Colonic mucosa (tissue), 4 donors: ENCODE results near the gene CABLES2. TPM values are rescaled to one million over a fixed set of nuclear protein-coding genes. Genes with fewer than 3 reads are reported as not detected.

ENCODE experiments used
- DNase-seq: peaks from one replicate; pipeline ENCODE4 v3.0.0-alpha.2; 2020
- H3K27ac ChIP-seq: fragments of 200-600 bp; one replicate; pipeline ENCODE4 v1.8.0; 2021
- H3K27me3 ChIP-seq: fragments of 200-600 bp; one replicate; pipeline ENCODE4 v1.8.0; 2021
- H3K36me3 ChIP-seq: fragments of 200-600 bp; one replicate; pipeline ENCODE4 v1.8.0; 2021
- H3K4me1 ChIP-seq: fragments of 200-600 bp; one replicate; pipeline ENCODE4 v1.8.0; 2021; ENCODE audit warnings: mild to moderate bottlenecking
- H3K4me3 ChIP-seq: fragments of 200-600 bp; one replicate; pipeline ENCODE4 v1.8.0; 2021
- H3K9ac ChIP-seq, 2 donors: one replicate each; pipeline ENCODE4 v1.7.0; 2013; ENCODE audit warnings: control low read depth in 2 of 2, low read depth in 2 of 2, low read length in 2 of 2
- H3K9me3 ChIP-seq: fragments of 200-600 bp; one replicate; pipeline ENCODE4 v1.8.0; 2021
- CTCF ChIP-seq: fragments of 200-600 bp; IDR thresholded peaks from one replicate; pipeline ENCODE4 v1.8.0; 2022; ENCODE audit warnings: antibody characterized with exemption, mild to moderate bottlenecking
- intact Hi-C: fragments of 100-400 bp; cut with DNase I; formaldehyde crosslinking; loops from one replicate; pipeline ENCODE4 v1.14.1; 2022
- total RNA-seq, 2 donors: library from RNA; stranded (reverse); fragmentation: NEBNext Ultra II Directional in 1 of 2; extraction: Animal tissue kit (Norgen Biotek cat#: 25700) in 1 of 2; gene quantifications; one replicate each; pipeline ENCODE4 v1.2.1, GENCODE V29; 2021
- donor health status: healthy.
- donor health status: DM: no; HTN: no; CAD: no.
- donor health status: DM: no; HTN: no; CAD: no.

Gene CABLES2
- total RNA-seq, 2 donors from 2014 or later: 7.8 to 10.5 TPM

GRCh38 chr20:62367633-62368391 lies 39.3 kb downstream of the CABLES2 start:
- TF ChIP-seq CTCF: no peak
- peaks cover 28% of the 10 kb centered on the region for H3K27me3 ChIP-seq
- peak overlapping the region; percentile 61 for H3K4me3 ChIP-seq
- no peaks in the 10 kb centered on the region for H3K36me3 ChIP-seq
- DNase-seq: no peak
- peaks cover 19% of the 10 kb centered on the region for H3K4me1 ChIP-seq
- peak overlapping the region; percentile 46 for H3K27ac ChIP-seq
- peak overlapping the region; percentile 46 to 60 for H3K9ac ChIP-seq
- H3K9me3 ChIP-seq: no peaks in the 10 kb centered on the region
- intact Hi-C loops: no loop called here

GRCh38 chr20:62367136-62367632 lies 39.9 kb downstream of the CABLES2 start, which contains the start of gene LAMA5:
LAMA5 (minus strand) TSS chr20:62367312; CDS start chr20:62367245, 67 bp downstream.
- Histone ChIP-seq H3K27me3 (peaks cover 28% of the 10 kb centered on the region), H3K4me3 (peak within 1 kb of the TSS; percentile 61), H3K27ac (peak within 1 kb of the TSS; percentile 46), H3K36me3 (no peaks in the 10 kb centered on the region), H3K9ac (peak within 1 kb of the TSS; percentile 68 to 79), H3K4me1 (peaks cover 19% of the 10 kb centered on the region), H3K9me3 (no peaks in the 10 kb centered on the region)
- intact Hi-C loops: no loop called here
- DNase-seq: no peak
- TF ChIP-seq CTCF: no peak

GRCh38 chr20:62366370-62367135 lies 40.5 kb downstream of the CABLES2 start:
- no peaks in the 10 kb centered on the region for H3K36me3 ChIP-seq
- no peaks in the 10 kb centered on the region for H3K9me3 ChIP-seq
- no peak for DNase-seq
- peaks cover 28% of the 10 kb centered on the region for H3K27me3 ChIP-seq
- H3K4me3 ChIP-seq: peak overlapping the region; percentile 61
- peaks cover 19% of the 10 kb centered on the region for H3K4me1 ChIP-seq
- TF ChIP-seq CTCF: no peak
- H3K27ac ChIP-seq: peak overlapping the region; percentile 44
- intact Hi-C loops: no loop called here
- peak overlapping the region; percentile 68 to 79 for H3K9ac ChIP-seq

- peak overlapping the region; percentile 44 for H3K27ac ChIP-seq
- intact Hi-C loops: no loop called here
- H3K27me3 ChIP-seq: peaks cover 28% of the 10 kb centered on the region
- no peak for DNase-seq
- H3K9me3 ChIP-seq: no peaks in the 10 kb centered on the region
- no peaks in the 10 kb centered on the region for H3K36me3 ChIP-seq
- peak overlapping the region; percentile 68 to 79 for H3K9ac ChIP-seq
- peaks cover 19% of the 10 kb centered on the region for H3K4me1 ChIP-seq
- H3K4me3 ChIP-seq: peak overlapping the region; percentile 61
- TF ChIP-seq CTCF: no peak
Measured at GRCh38 chr20:62365814-62366369, 41.2 kb downstream of the CABLES2 start.

GRCh38 chr20:62364911-62365736 lies 42.0 kb downstream of the CABLES2 start:
- Histone ChIP-seq H3K36me3 (no peaks in the 10 kb centered on the region), H3K27ac (no peak overlapping the region), H3K4me3 (peak overlapping the region; percentile 61), H3K9ac (peak overlapping the region; percentile 12), H3K9me3 (no peaks in the 10 kb centered on the region), H3K4me1 (peaks cover 19% of the 10 kb centered on the region), H3K27me3 (peaks cover 28% of the 10 kb centered on the region)
- intact Hi-C loops: no loop called here
- no peak for TF ChIP-seq CTCF
- DNase-seq: no peak
